ENCODE data around the gene SVBP.
"Not testable (repeated sequence)": the region's sequence is repeated elsewhere in the genome, so short reads cannot be mapped to it uniquely, and the experiment has no call there.

Gene SVBP

DNA sequence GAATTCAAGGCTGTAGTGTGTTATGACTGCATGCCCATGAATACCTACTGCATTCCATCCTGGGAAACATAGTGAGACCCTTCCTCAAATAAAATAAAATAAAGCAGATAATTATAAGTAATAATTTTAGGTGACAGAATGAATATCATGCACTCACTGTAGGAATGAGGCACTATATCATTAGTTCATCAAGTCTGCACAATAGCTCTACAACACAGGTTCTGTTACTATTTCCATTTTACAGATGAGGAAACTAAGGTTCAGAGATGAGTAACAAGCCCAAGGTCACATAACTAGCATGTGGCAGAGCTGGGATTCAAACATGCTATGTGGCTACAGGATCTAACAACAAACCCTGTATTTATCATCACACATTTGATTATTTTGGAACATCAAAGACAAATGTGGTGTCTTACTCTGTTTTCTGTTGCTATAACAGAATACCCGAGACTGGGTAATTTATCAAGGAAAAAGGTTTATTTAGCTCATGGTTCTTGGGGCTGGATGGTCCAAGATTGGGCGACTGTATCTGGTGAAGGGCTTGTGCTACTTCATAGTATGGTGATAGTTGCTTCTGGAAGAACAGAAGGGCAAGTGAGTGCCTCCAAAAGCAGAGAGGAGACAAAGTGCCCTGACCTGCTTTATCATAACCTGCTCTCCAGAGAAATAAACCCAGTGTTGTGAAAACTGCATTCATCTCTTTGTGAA is 24.4 kb upstream of the SVBP start:
- FAIRE-seq (no peak), DNase-seq (ENCODE audit: low spot score) (no peak)

DNA sequence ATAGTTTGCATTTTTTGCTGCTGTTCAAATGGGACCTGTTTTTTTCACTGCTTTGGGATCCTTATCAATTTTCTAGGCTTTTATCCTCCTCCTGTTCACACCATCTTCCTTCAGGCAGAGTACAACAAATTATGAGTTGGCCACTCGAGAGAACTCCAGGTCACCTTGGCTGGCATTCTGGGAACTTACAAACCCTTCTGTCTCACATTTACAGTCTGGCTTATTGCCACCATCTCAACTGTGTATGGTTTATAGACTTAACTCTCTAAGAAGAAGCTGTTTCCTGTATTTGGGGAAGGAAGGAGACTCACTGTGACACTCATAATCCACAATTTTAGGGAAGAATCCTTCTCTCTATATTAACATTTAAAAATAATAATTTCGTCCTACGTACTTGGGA is 23.8 kb upstream of the SVBP start:
- no peak for DNase-seq (ENCODE audit: low spot score)
- FAIRE-seq = no peak

DNA sequence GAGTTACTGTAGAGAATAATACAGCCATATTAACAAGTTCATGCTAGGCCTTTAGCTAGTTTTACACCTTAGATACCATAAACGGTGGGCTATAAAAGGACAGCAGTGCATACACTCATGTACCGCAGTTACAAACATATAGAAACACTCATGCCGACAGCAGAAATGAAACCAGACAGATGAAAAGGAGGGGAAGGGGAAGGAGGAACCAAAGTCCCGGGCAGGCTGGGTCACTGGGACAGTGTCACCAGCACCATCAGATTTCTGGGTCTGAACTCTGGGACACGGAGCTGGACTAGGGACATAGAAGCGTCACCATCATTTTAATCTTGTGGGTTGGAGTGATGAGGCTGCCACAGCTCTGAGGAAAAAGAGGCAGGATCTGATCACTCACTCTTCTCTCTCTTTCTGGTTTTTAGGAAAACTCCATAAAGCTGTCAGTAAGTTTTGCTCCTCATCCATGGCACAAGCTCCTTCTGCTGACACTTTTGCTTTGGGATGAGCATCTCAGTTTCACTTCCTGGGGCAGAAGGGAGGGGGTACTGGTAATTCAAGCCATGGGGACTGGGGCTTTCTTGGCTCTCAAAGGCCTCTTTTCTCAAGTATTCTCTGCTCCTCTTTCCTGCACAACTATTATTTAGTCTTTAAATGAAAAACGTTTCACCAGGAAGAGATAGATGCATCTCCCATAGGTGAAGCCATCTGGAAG is 21.4 kb upstream of the SVBP start:
- FAIRE-seq (no peak), DNase-seq (ENCODE audit: low spot score) (no peak)

DNA sequence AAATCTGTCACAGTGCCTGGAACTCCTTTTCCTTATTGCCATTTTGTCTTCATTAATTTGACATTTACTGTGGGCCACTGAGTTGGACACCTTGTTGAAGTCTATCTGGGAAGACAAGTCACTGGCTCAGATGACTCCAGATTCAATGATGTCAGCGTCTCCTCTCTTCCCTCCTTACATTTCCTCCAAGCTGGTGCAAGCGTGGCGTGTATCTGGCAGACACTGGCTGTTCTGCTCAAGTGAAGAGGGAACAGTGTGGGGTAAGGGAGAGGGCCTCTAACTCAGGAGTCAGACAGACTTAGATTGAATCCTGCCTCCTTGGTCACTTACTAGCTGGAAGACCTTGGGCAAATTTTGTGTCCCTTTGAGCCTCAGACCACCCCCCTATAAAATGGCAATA is 20.5 kb upstream of the SVBP start:
- FAIRE-seq (no peak), DNase-seq (ENCODE audit: low spot score) (no peak)

DNA sequence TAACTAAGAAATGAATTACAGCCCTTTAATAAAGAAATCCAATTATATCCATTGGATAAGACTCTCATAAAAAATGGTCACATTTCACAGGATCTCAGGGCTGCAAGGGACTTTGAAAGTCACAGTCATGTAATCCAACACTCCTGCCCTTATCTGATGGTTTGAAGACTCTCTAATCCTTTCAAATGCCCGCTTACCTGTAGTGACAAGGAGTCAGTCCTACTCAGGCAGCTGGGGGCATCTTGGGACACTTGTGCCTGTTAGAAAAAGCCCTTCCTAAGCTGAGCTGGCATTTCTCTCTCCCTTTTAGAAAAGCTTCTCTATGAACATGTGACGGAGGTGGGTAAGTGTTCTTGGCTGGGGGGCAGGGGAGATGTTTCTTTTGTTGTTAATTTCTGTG is 18.2 kb upstream of the SVBP start:
- DNase-seq (ENCODE audit: low spot score) (no peak), FAIRE-seq (no peak)

DNA sequence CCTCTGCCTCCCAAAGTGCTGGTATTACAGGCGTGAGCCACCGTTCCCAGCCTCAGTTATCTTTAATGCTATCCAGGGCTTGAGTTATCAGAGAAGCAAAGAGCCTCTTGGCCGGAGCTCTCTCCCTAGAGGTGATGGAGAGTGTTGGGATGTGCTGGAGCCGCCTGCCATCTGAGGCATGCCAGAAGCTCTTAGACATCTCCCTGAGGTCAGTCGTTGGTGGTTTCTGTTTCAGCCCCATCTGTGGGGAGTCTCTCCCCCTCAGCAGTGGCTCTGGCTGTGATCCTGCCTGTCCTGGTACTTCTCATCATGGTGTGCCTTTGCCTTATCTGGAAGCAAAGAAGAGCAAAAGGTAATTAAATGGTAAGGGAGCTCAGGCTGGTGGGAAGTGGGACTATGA is 17.6 kb upstream of the SVBP start:
- FAIRE-seq (no peak), DNase-seq (ENCODE audit: low spot score) (no peak)

DNA sequence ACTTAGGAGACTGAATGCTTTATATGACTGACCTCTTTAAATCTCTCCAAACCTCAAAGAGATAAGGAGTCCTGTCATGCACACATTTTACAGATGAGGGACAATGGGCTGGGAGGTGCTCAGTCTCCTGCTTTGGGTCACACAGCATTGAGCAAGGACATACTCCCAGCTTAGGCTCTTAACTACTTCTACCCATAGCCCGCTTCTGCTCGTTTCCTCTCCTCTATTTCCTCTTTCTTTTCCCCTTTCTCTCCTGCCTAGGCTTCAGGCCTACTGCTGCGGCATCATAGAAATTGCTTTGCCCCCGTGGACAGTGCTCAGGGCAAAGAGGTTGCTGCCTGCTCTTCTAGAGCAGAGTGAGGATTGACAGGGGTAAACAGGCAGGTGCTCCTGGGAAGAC is 16.8 kb upstream of the SVBP start:
- DNase-seq (ENCODE audit: low spot score) (no peak), FAIRE-seq (no peak)

DNA sequence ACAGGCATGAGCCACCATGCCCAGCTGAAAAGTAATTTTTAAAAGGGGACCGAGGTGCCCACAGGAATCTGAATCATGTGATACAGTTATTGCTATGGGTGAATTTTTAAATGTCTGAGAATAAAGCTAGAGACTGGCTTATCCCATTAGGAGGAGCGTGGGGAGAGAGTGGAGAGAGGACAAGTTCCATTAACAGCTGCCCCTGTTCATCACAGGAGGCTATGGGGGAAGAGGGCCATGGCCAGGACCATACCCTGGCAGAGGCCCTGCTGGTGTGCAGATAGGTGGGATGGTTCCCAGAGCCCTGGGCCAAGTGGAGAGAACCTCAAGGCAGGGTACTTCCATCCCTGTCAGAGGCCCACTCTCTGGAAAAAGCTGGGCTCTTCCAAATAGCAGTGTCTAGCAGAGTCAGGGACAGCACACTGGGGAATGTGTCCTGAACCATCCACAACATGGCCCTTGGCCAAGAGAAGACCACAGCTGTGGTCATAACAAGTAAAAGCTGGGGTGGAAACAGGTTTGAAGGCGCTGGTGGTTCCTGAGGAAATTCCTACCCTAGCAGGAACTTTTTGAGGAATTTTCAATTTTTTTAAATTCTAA is 15.5 kb upstream of the SVBP start:
- DNase-seq (ENCODE audit: low spot score) = no peak
- no peak for FAIRE-seq

DNA sequence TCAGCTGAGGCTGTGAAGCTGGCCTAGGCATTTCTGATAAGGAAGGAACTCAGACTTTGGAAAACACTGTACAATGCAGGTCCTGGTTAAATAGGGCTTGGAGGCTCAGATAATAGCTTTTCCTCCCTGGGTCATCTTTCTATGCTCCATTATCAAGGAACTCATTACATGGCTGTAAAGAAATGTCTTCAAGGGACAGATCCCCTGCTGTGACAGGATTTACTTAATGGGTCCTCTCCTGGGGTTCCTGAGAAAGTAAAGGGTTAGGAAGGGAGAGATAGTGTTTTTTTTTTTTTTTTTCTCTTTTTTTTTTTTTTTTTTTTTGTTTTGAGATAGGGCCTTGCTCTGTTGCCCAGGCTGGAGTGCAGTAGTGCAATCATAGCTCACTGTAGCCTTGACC is 14.1 kb upstream of the SVBP start:
- FAIRE-seq (no peak), DNase-seq (ENCODE audit: low spot score) (no peak)

DNA sequence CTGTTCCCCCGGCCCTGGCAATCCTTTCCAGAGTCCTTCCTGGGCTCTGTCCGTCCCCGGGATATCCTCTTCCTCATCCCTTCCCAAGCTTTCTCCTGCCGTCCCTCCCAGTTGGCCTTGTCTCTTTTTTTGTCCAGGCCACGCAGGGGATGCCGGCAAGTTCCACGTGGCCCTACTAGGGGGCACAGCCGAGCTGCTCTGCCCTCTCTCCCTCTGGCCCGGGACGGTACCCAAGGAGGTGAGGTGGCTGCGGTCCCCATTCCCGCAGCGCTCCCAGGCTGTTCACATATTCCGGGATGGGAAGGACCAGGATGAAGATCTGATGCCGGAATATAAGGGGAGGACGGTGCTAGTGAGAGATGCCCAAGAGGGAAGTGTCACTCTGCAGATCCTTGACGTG is 13.4 kb upstream of the SVBP start:
- no peak for DNase-seq (ENCODE audit: low spot score)
- FAIRE-seq = no peak

DNA sequence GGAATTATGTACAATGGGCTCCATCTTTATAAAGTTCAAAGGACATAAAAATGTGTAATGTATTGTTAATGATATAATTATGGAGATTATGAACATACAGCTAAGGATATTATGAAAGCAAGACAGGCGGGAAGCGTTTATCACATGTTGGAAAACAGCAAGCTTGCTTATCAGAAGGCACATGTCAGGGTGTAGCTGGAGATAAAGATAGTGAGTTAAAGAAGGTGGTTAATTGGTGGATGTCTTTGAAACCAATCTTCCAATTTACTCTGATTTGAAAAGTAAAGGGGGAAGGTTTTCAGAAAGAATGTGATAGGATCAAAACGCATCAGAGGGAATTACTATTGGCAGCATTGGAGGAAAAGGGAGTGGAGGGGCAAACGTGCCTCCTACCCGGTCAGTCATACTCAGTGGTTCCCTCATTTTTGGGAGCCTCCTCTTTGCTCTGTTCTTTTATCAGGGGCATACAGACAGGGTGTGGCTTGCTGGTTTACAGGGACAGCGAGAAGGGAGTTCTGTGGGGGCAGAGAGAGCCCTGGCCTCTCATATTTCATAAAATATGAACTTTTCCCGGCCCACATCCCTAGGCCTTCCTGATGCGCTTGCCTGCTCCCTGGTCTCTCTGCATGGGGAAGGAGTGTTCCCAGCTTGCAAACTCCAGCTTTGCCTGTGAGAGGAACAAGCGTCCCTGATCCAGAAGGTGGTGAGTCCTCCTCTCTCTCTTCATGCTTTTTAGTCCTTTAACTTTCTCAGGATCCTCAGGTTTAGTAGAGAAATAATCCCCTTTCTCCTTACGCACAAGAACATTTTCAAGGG is 8.0 kb upstream of the SVBP start:
- FAIRE-seq (no peak), DNase-seq (ENCODE audit: low spot score) (no peak)

DNA sequence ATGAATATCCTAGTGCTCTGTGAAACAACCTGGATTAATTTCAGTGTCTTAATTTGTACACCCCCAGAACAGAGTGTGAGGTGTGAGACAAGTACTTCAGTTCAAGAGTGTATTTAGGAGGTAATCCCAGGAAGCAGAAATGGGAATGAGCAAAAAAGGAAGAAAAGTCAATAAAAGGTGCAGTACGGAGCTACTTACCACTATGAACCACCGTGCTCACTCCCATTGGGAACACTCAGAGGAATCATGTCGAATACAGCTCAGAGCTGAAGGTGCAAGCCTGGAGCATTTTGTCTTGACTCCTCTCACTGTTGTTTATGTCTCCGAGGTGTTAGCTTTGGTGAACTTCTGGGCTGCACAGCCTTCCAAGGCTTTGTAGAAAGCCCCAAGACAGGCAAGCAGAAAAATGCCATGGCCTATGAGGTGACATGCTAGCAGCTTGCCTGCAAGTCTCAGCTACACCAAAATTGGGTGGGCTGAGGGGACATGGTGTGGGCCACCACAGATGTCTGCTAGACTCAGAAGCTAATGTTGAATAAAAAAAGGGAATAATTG is 7.4 kb upstream of the SVBP start:
- FAIRE-seq (no peak), DNase-seq (ENCODE audit: low spot score) (no peak)

DNA sequence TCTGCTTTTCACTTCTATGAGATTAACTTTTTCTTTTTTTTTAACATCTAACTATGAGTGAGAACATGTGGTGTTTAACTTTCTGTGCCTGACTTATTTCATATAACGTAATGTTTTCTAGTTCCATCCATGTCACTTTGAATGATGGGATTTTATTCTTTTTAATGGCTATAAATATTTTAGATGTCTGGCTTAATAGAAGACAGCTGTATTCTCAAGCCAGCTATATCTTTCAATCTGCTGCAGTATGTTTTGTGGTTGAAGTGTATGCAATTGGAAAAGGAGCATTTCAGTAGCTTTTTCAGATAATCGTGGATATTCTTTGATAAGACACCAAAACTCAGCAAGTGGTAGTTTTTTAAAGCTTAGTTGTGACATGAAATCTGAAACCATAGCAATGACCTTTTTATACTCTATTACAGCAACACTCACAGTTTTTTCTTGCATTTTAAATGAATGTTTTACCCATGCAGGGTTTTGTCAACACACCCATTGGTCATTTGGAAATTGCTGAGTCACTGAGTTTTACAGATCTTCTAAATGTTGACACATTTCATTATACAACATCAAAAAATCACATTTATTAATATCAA is 5.7 kb upstream of the SVBP start:
- no peak for DNase-seq (ENCODE audit: low spot score)

DNA sequence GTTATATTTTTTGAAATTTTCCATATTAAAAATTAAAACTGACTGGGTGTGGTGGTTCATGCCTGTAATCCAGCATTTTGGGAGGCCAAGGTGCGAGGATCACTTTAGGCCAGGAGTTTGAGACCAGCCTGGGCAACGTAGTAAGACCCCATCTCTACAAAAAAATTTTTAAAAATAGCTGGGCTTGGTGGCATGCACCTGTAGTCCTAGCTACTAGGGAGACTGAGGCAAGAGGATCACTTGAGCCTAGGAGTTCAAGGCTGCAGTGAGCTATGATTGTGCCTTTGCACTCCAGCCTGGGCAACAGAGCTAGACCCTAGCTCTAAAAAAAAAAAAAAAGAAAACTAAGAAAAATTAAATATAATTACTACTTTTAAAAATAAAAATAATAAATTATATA is 4.5 kb upstream of the SVBP start:
- DNase-seq (ENCODE audit: low spot score) (no peak), FAIRE-seq (no peak)

More for the DNA sequence above, 5.7 kb upstream of the SVBP start:
- FAIRE-seq = no peak

DNA sequence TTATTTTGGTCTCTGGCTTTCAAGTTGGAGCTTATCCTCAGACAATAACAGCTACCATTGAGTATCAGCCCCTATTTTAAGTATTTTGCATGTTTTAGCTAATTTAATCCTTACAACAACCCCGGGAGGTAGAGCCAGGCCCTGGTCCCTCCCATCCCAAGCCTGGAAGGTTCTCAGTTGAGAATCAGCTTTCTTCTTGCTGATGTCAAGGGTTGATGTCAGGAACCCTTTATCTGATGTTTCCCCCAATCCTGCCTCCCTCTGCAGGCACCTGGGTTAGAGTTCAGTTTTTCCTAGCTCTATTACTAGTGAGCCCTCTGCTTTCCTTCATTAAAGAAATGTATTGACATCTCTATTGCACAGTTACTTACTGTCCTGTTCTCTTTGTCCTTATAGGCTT is 3.6 kb upstream of the SVBP start:
- no peak for FAIRE-seq
- no peak for DNase-seq (ENCODE audit: low spot score)

DNA sequence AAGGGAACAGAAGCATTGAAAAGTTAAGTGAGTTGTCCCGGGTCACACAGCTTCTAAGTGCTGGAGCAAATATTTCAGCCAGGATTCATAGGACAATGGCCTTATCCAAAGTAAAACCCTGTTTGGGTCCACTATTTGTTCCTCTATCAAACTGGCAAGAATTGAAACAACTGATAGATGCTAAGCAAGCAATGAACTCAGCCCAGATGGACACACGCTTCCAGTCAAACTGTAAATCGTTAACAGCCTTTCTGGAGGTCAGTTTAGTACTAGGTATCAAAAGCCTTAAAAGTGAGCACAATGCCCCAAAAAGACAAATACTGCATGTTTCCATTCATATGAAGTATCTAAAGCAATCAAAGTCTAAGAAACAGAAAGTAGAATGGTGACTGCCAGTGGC is 779 bp upstream of the SVBP start:
- no peak for DNase-seq (ENCODE audit: low spot score)
- no peak for FAIRE-seq

DNA sequence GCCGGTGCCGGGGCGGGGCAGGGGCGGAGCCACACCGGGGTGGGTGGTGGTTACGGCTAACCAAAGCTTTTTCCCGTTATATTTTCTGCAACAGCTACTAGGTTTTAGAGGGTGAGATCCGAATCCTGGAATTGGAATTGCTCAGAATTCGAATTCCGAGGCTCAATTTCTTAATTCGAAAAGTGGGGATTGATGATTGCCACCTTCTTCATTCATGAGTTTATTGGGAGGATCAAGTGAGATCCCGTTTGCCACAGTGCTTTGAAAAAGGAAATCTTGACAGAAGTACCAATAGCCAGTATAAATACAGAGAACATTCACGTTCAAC is 207 bp upstream of the SVBP start:
- DNase-seq (ENCODE audit: low spot score) (no peak), FAIRE-seq (no peak)

DNA sequence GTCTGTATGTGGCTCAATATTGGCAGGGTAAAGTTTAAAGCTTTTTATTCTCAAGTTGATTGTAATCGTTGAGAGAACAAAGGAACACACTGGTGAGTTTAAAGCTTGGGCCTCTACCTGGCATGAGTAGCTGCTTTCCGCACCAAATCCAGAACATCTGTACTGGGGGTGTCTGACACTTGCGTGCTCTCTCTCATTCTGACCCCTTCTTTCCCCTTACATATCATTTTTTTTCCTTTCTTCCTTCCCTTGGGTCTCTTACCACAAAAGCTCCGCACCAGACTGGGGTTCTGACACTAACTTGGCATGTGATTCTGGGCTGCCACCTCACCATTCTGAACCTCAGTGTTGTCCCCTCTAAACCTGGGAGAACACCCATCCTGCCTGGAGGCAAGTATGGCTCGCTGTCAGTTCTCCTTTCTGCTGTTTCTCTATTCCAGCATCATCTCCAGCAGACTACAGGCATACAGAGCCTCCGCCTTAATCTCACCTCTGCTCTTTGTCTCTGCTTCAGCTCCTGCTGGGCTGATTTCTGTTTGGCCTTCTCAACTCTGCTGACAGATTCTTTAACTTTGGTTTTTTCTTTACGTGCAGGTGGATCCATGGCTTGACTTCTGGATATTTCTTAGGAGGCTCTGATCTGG is 1.1 kb downstream of the SVBP start:
- DNase-seq (ENCODE audit: low spot score) (no peak), FAIRE-seq (no peak)

DNA sequence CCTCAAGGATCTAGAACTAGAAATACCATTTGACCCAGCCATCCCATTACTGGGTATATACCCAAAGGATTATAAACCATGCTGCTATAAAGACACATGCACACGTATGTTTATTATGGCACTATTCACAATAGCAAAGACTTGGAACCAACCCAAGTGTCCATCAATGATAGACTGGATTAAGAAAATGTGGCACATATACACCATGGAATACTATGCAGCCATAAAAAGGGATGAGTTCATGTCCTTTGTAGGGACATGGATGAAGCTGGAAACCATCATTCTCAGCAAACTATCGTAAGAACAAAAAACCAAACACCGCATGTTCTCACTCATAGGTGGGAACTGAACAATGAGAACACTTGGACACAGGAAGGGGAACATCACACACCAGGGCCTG is 2.4 kb downstream of the SVBP start:
- DNase-seq (ENCODE audit: low spot score); FAIRE-seq: not testable (repeated sequence)

DNA sequence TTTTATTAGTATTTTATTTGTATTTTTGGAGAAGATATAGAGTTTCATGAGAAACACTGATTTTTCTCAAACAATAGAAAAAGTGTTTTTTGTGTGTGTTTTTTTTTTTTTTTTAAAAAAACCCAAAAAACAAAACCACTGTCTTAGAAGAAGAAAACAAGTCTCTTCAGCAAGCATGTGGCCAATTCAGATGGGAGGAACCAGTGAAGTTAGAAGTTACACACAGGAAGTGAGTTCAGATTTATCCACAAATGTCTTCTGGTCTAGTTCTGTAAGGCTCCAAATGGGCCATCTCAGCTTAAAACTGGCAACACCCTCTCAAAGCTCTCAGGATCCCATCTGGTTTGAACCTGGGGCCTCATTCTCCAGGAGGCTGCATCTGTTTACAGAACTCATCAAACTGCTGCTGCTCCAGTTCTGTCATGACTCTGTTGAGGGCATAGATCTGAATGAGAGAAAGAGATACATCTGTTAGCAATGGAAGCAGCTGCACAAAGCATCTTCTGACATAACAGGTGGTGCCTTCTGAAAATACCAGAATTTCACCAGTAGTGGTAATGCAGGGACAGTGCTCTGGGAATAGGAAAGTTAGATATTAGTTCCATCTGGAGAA is 10.0 kb downstream of the SVBP start:
- FAIRE-seq = no peak
- no peak for DNase-seq (ENCODE audit: low spot score)

DNA sequence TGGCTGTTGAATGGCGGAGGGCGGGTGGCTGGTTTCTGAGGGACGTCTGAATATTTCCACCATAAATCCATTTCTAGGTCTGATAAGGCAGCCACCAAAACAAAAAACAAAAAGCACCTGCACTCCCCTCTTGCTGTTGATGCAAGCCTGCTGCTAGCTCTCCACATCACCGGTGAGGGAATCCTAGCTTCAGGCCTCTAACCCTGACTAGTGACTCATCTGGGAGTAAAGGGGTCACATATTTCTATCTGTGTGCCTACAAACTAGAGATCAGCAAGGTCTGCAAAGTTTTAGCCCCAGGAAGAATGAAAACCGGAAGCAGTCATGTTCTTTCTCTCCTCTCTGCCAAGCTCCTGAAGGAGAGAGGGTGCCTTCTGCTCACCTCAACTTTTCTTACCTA is 10.6 kb downstream of the SVBP start:
- DNase-seq (ENCODE audit: low spot score) (no peak), FAIRE-seq (no peak)
